ENCODE data around the gene RAB3GAP2.
"Not testable (repeated sequence)": the region's sequence is repeated elsewhere in the genome, so short reads cannot be mapped to it uniquely, and the experiment has no call there.

Gene RAB3GAP2

DNA sequence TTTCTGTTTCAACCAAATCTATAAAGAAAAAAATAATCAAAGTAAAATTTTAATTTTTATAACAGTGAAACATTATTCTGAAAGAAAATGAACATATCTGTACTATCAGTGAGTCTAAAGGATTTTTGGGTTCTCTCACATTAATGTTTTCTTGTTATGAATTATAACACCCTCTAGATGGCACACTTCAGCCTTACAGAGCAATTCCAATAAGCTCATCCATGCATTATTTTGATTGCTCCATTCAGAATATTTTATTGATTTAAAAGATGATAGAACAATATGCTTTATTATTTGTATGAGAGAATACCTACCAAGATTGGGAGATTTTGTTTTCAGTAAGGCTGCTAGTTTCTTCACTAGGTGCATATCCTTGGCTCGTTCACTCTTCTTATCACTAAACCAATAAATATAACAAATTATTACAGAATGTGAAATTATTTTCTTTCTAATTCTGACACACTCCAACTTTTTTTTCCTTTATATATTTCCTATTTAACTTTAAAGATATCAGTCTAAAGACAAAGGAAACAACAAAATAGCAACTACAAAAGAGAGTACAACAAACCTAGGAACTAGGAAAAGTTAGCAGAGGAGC lies 82.4 kb downstream of the RAB3GAP2 start:
- peak; percentile 69 for DNase-seq

DNA sequence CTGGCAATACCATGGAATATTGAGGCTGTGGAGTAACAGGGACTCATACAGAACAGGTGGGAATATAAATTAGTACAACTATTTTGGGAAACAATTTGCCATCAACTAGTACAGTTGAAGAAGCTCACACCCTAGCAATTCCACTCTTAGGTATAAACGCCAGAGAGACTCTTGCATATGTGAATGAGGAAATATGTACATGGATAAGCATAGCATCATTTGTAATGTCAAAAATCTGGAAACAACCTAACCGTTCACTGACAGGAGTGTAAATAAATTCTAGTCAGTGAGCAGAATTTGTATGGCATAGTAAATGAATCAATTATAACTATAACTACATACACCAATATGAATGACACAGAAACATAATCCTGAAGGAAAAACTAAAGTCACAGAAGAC lies 83.7 kb downstream of the RAB3GAP2 start:
- no peak for DNase-seq

DNA sequence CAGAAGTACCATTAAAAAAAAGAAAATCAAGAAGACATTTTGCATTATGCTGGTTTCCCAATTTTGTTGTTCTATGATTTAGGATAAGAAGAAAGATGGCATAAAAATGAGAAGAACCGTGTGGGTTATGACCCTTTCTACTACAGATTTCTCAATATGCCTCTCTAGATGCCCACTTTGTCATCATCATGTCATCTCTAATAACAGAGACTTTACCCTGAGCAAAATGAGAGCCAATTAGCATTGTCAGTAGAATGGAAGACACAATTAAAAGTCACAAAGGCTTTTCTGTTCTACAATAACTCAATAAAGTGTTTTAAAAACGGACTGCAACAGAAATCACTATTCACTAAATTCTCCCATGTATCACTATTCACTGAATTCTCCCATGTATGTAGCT lies 85.5 kb downstream of the RAB3GAP2 start:
- DNase-seq: no peak

DNA sequence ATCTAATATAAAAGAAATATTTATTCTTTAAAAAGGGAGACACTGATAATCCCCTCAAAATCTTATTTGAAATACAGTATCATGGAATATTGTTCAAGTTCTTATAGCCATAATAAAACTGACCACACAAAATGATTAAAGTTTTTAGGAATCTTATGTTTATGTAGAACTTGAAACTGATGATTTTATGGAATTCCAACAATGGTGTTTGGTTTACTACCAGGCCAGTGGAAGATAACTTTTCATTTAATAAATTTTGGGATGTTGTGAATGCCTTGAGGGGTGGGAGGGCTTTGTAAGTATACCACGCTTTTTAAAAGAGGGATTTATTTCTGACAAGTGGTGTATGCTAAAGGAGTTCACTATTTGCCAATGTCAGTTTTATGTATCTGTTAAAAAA lies 87.7 kb downstream of the RAB3GAP2 start:
- DNase-seq: no peak

DNA sequence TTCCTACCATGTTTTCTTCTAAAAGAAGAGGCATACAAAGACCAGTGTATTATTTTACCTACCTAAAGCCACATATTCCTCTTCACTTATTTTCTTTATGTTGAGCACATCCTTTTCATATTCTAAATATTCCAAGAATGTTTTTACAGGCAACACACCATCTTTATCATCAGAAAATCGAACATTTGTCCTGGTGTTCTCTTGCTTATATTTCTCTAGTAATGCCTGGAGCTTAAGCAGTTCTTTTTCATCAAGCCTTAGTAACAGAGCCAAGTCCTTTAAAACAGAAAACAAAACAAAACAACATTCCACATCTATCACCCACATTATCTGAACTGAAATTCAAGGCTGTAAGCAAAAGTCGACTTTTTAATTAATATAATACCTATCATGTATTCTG lies 89.6 kb downstream of the RAB3GAP2 start:
- DNase-seq: no peak

DNA sequence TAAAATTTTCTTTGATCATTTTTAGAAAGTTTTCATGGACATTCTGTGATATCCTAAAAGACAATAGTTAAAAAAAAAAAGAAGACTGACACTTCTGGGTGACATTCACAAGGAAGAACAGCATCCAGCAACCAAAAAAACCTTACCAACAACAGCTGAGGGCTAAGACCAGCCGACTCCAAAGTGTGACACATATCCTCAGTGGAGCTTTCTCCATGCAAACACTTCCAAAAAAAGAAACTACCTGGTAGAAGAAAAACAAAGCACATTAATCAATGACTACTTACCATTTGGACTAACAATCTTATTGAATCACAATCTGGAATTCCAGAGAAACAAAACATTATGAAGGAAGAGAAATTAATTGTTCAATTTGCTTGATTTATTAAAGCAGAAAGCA lies 90.1 kb downstream of the RAB3GAP2 start:
- no peak for DNase-seq

DNA sequence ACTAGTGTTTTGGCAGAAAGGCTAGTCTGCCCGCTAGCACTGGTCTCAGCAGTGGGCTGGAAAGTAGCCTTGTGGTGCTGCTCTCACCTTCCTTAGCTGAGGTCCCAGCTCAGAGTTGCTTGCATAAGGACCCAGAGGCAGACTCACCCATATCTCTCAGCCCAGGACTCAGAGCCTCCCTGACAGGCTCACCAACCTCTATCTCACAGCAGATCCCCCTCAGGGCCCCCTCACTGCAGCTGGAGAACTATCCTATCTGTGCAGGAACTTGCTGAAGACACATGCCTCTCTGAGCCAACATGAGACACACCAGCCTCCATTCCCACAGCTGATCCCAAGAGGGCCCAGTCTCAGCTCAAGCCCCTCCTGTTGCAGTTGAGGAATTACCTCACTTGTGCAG lies 95.7 kb downstream of the RAB3GAP2 start:
- DNase-seq: no peak

DNA sequence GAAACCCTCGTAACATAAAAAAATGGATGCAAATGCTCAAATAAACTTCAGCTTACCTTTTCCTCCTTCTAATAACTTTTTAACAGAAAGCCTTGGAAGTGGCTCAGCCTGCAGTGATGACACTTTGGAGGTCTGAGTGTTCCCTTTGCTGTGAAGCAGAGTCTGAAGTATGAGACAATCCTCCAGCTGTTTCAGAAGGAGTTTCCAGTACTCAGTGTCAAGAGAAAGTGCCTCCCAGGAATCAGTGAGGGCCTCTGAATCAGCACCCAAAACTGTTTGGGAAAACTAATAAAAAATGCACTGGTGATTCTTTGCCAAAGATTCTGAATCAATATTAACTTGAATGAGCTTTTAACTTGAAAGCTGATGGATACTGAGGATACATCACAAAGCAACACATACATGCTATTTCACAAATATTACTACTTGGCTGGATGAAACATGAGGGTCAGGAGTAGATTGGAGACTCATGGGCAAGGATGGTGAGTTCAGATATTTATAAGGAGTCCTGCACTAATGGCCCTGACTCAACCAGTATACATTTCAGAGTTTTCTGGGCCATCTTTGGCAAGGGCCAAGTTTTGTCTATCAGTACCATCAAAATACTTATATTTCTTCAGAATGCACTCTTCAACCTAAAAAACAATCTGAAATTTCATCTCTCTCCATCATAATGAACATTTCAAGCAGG lies 101.3 kb downstream of the RAB3GAP2 start:
- DNase-seq: no peak

DNA sequence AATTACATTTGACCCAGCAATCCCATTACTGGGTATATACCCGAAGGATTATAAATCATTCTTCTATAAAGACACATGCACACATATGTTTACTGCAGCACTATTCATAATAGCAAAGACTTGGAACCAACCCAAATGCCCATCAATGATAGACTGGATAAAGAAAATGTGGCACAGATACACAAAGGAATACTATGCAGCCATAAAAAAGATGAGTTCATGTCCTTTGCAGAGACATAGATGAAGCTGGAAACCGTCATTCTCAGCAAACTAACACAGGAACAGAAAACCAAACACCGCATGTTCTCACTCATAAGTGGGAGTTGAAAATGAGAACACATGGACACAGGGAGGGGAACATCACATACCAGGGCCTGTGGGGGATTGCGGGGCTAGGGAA lies 102.4 kb downstream of the RAB3GAP2 start:
- DNase-seq: not testable (repeated sequence)

DNA sequence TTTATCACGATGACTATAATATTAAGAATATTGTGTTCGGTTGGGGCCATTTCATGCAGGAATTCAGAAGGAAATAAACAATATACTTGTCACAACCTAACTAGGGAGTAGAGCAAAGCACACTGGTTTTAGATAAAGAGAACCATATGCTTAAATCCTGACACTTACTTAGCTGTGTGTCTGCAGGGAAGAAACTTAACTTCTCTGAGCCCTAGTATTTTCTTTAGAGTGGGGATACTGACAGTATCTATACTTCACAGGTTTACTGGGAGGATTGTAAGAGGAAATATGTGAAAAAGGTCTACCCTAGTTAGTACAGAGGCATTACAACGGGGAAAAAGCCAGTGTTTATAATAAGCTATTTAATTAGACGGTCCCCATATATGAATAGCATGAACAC lies 105.4 kb downstream of the RAB3GAP2 start:
- no peak for DNase-seq

DNA sequence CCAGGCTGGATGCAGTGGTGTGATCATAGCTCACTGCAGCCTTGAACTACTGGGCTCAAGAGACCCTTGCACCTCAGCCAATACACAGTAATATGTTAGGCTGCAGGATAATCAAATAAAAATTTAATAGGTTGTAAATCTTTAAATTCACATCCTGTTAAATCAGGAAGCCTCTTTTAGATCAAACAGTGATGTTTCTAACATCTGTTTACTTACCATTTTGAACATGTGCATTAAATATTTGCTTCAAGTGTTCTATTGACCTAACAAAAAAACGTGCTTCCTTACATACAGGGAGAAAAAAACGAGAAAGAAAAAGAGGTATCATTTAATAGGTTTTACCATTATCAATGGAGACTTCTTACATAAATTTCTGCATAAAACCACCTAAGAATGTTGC lies 107.7 kb downstream of the RAB3GAP2 start:
- DNase-seq: no peak

DNA sequence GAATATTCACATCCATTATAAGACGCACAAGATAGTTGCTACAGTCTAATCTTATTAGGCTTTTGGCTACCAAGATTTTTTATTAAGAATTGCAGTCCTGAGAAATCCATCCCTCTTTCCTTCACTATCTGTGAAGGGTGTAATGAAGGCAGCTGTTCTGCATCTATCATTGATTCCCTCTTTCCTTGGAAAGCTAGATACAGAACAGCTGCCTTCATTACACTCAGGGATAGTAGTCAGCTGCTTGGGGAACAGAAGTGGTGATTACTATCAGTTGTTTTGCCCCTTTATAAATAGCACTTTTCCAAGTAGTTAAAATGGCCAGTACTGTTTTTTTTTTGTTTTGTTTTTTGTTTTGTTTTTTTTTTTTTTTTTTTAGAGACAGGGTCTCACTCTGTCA lies 108.1 kb downstream of the RAB3GAP2 start:
- DNase-seq: no peak

DNA sequence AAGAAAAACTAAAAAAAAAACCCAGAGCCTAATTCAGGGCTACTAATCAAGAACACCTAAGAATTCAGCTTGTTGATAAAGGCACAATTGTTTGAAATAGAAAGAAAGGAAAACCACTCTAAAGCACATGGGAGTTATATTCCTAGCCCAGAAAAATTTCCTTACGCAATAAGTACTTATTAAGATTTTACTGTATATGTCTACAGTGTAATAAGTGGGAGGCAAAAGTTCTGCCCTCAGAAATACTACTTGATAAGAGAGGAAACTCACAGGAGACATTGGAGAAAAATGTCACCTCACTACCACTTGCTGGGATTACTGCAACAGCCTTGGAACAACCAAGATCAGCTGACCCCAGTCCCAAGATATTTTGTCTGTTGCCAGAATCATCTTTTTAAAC lies 112.2 kb downstream of the RAB3GAP2 start:
- DNase-seq: no peak

DNA sequence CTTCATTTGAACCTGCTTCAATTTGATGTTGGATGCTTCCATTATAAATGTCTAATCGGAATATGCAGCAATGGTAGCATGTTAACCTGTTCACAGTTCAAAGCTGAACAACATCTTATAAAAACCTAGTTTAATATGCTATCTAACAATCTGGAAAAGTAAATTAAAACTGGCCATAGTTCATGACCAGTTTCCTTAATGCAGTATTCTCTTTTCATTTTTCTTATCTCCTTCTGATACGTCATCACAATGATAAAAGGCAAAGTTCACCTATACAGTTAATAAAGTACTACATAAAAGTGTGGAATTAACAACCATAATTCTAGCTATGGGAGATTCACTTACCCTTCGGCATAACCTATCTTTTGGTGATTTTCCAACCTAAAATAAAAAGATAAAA lies 113.2 kb downstream of the RAB3GAP2 start:
- no peak for DNase-seq

DNA sequence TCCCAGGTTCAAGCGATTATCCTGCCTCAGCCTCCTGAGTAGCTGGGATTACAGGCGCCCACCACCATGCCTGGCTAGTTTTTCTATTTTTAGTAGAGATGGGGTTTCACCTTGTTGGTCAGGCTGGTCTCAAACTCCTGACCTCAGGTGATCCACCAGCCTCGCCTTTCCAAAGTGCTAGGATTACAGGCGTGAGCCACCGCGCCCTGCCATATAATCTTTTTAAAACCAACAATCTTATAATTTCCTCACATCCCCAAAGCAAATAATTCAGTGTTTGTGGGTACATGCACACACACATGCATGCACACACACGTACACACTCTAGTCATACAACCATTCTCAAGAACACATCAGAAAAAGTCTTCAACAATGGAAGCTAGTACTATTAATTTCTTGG lies 113.7 kb downstream of the RAB3GAP2 start:
- DNase-seq: not testable (repeated sequence)

DNA sequence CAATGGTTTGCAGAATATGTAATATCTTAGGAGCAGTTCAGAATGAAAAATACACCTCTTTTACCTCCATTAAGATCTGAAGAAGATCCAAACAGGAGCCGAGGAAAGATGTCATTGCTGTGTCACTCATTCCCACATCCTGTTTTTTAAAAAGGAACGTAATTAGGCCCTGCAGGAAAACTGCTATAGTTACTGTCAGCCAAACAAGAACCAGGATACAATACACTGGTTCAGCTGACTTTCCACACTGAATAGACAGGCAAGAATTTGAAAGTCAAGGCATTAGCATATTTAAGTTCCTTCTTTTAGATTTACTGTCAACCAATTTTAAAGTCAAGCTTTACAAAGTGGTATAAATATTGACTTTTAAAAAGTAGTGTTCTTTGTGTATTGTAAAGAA lies 114.5 kb downstream of the RAB3GAP2 start:
- no peak for DNase-seq

DNA sequence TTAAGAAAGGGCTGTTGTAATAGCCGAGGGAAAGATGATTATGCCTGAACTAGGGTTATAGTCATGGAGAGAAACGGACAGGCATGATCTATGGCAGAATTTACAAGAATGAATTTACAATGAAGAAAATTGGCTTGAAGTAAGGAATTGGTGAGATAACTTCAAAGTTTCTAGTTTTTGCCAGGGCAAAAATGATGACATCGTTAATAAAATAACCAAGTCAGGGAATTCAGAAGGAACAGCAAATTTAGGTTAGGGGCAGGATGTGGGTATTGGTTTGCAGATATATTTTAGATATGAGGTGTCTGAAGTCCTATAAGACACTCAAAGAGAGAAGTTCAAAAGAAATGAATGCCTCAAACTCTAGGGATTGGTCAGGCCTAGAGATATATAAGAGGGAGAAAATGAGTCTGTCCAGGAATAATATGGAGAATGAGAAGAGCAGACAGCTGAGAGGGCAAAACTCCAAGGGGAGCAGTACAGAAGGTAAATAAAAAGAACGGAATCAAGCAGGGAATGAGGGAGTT lies 115.6 kb downstream of the RAB3GAP2 start:
- no peak for DNase-seq

DNA sequence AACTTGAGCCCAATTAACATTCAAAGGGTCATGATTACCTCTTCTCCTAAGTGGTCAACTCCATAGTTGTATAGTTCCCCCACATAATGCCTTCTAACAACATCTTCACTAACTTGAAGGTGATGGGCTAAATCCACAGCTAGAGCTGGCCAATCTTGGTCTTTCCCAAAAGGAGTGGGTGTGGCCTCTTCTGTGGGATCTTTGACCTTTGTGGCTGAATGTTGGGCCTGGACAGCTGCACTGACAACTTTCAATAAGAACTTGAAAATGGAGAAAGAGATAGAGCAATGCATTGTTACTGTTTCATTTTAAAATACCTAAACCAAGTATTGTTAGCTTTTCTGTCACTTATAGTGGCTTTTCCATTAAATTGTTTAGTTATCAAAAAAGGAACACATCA lies 119.1 kb downstream of the RAB3GAP2 start:
- no peak for DNase-seq

DNA sequence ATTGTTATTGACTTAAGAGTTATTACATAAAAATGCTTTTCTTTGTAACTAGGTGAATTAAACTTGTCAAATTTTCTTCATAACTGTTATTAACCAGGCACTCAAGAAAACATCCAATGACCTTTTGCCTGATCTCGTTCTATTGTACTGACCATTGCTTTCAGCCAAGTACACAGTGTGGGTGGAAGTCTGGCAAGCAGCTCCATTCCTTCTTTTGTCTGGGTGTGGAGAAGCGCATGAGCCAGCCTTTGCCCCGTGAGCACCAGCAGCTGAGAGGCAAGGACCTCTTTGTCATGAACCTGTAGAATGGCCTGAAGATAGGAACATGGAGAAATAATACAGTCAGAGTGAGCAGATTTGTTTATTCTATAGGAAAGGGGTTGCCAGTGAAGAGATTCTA lies 120.8 kb downstream of the RAB3GAP2 start:
- no peak for DNase-seq

DNA sequence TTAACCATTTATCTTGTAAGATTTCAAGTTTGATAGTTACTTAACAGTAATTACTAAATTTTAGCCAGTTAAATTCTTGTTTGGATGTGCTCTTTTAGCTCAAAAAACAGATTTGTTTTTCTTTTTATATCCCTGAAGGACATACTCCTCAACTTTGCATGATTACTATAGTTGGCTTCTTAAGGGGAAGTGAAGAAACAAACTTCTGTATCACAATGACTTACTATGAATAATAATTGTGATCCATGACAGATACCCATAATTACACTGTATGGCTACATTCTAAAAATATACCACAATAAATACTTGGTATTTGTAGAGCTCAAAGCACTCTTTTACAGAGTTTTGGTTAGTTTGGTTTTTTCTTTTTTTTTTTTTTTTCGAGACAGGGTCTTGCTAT lies 122.5 kb downstream of the RAB3GAP2 start:
- no peak for DNase-seq

DNA sequence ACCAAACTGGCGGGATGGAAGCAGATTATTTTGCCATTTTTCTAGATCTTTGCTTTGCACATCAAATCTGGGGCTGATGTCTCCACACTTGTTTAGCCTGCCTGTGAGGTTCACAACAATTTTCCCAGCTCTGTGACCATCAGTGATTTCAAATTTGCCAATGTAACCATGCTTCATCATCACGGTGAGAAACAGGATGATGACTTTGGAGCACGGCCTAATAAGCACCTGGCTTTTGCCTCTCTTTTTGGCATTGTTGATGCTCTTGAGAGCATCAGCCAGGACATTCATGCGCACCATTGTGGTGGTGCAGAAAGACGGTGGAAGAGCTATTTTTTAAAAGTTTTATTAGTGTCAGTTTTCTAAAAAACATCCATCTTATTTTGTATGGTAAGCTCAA lies 128.2 kb downstream of the RAB3GAP2 start:
- DNase-seq: no peak

DNA sequence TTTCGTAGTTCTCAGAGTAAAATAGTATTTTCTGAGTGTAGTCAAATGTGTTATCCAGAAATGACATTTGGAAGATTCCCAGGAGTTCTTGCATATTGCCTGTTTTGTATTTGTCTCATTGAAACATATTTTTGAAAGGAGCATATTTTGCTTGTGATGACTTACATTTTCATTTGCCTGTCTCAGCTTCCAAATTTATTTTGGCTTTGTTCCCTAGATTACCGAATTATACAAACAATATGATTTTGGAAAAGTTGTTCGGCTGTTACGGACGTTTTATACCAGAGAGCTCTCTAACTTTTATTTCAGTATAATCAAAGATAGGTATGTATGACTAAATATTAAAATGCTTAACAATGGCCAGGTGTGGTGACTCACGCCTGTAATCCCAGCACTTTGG lies 132.3 kb downstream of the RAB3GAP2 start:
- DNase-seq: no peak

DNA sequence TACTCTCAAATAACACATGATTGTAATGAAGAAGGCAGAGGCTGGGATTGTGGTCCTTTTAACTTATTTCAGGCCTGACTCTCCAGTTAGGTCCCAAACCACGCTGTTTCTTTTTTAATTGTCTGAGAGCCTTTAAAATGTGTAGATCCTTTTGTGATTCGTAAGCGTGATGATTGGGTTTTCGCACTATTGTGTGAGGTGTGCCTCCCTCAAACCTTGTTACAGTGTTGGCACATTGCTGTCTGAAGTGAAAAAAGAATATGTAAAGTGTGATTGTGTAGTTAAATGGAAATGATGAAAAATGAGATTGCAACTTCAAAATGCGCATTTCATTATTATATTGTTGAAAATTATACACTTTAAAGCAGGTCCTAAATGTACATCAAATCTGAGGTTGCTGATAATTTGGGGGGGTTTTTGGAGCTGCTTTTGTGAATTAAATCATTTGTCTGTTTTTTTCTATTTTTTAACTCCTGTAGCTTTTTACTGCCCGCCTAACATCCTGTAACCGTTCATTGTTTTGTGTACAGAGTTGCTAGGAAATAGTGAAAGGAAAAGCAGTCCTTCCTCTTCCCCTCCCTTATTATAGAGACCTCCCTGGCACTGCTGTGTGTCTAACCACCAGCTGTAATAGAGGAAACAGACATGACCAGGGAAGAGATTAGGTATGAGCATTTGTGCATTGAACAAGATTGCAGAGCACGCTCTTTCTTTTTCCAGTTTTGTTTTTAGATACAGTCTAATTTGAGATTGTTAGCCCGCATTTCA lies 135.1 kb downstream of the RAB3GAP2 start:
- no peak for DNase-seq

DNA sequence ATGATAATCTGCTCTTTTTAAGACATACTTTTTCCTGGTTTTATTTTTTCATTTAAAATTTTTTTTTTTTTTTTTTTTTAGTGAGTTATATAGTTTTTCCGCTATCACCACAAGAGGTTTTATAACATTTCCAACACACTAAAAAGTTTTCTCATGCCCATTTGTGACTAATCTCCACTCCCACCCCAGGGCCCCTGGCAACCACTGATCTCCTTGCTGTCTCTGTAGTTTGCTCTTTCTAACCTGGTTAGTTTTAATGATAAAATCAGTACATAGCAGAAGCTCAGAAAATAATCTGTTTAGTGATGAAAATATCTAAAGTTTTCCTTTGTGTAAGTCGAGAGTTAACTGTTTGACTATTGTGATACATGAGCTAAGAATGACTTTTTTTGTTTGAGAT lies 136.5 kb downstream of the RAB3GAP2 start:
- DNase-seq: no peak
